Spleen (tissue), 7 donors: Measurements from ENCODE around the gene ABCB1.

Experiments used
- CTCF ChIP-seq, 11 experiments: fragments of 200-600 bp in 7 of 11; fragments of 450-650 bp in 4 of 11; sonication (generic) in 4 of 11; IDR thresholded peaks in 8 of 11; conservative IDR thresholded peaks in 3 of 11; 1 replicate in 7 of 11; 2 replicates in 4 of 11; pipeline versions ENCODE4 v1.4.0 to v1.8.0; 2016 to 2021; ENCODE audit warnings: antibody characterized with exemption in 11 of 11, inconsistent platforms in 4 of 11, mild to moderate bottlenecking in 1 of 11
- POLR2A ChIP-seq, 3 donors: fragments of 450-650 bp; IDR thresholded peaks; one replicate each; pipeline ENCODE4 v1.5.1; 2017; ENCODE audit warnings: antibody characterized with exemption in 3 of 3, mild to moderate bottlenecking in 1 of 3
- donor health status: DM: no; HTN: no; CAD: no; lungs with moderate emphysema.
- donor health status: DM: no; HTN: no; CAD: no.
- donor health status: DM: no; HTN: no; CAD: no.

GRCh38 chr7:87561702-87562101, 39.0 kb downstream of the ABCB1 start:
- no peak for TF ChIP-seq CTCF (IDR thresholded peaks at IDR 0.05 in 8 of 11, conservative IDR thresholded peaks at IDR 0.05 in 3 of 11)
- no peak for TF ChIP-seq POLR2A (IDR thresholded peaks at IDR 0.05)
